RWPE2 (cell line): ENCODE measurements around the gene MGLL.

Experiments
- ATAC-seq: fragments of 200-7000 bp; cut with Tn5 transposase; 3 replicates; pipeline ENCODE4 v1.9.1; 2021; ENCODE audit warnings: low read depth
- DNase-seq: peaks from one replicate; pipeline ENCODE4 v3.0.0-alpha.2; 2020; ENCODE audit warnings: low spot score
- H3K27ac ChIP-seq: fragments of 450-650 bp; 2 replicates; pipeline ENCODE4 v1.5.1; 2017; ENCODE audit warnings: mild to moderate bottlenecking; ENCODE audit not compliant: poor library complexity, severe bottlenecking
- H3K27me3 ChIP-seq: fragments of 250-450 bp; sonication (Bioruptor Pico); 2 replicates; pipeline ENCODE4 v1.5.1; 2021; ENCODE audit warnings: mild to moderate bottlenecking, moderate library complexity; ENCODE audit not compliant: insufficient read depth, poor library complexity, severe bottlenecking
- H3K36me3 ChIP-seq: fragments of 250-450 bp; sonication (Bioruptor Pico); 2 replicates; pipeline ENCODE4 v1.5.1; 2020; ENCODE audit warnings: low read depth, mild to moderate bottlenecking, moderate library complexity
- H3K4me1 ChIP-seq: fragments of 250-450 bp; sonication (Bioruptor Pico); 2 replicates; pipeline ENCODE4 v1.5.1; 2021; ENCODE audit warnings: mild to moderate bottlenecking, moderate library complexity; ENCODE audit not compliant: insufficient read depth, poor library complexity, severe bottlenecking
- H3K4me3 ChIP-seq: fragments of 250-450 bp; sonication (Bioruptor Pico); 2 replicates; pipeline ENCODE4 v1.5.1; 2021; ENCODE audit warnings: mild to moderate bottlenecking, moderate library complexity; ENCODE audit not compliant: severe bottlenecking
- H3K9me3 ChIP-seq: fragments of 250-450 bp; sonication (Bioruptor Pico); 2 replicates; pipeline ENCODE4 v1.5.1; 2021; ENCODE audit warnings: mild to moderate bottlenecking, moderate library complexity; ENCODE audit not compliant: severe bottlenecking
- TF ChIP-seq, protein P1 (sequence below): fragments of 450-650 bp; IDR thresholded peaks from one replicate; pipeline ENCODE4 v1.5.1; 2017; ENCODE audit warnings: mild to moderate bottlenecking, moderate library complexity; ENCODE audit not compliant: poor library complexity, severe bottlenecking

Gene MGLL

DNA sequence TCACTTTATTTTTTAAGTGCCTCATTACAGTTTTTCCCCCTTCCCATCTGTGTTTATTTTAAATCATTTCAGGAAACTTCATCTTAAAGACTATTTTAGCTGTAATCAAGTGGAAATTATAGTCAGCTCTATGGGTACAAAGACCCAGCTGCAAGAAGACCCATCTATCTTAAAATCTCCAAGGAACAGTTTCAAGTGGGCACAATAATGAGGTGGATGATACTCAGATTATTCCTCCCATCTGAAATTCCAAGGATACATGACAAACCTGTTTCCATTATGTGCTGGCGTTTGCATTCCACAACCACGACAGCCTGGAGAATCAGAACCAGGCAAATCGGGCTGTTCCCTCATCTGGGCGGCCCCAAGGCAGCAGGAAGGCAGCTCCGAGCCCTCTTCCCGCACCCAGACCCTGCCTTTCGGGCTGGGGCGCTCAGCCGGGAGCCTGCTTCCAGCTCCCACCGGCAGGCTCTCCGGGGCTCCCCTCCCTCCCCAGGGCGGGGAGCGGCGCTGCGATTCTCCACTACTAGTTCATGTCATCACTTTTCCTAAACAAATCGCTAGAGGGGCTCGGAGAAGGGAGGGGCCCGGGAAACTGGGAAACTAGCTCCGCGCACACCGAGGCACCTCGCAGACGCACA, at the start of gene MGLL:
TSS of gene MGLL (minus strand) at position 475 of the 641 bp plus-strand sequence. CDS start at position 278, 197 bp downstream.
- H3K36me3 ChIP-seq, result peaks cover 15% of the 10 kb centered on the region
- peak within 1 kb of the TSS; percentile 82 for H3K27ac ChIP-seq
- DNase-seq, result no peak
- no peaks in the 10 kb centered on the region for H3K27me3 ChIP-seq
- H3K9me3 ChIP-seq, result no peaks in the 10 kb centered on the region
- H3K4me1 ChIP-seq, result peaks cover 37% of the 10 kb centered on the region
- TF ChIP-seq, protein P1, sequence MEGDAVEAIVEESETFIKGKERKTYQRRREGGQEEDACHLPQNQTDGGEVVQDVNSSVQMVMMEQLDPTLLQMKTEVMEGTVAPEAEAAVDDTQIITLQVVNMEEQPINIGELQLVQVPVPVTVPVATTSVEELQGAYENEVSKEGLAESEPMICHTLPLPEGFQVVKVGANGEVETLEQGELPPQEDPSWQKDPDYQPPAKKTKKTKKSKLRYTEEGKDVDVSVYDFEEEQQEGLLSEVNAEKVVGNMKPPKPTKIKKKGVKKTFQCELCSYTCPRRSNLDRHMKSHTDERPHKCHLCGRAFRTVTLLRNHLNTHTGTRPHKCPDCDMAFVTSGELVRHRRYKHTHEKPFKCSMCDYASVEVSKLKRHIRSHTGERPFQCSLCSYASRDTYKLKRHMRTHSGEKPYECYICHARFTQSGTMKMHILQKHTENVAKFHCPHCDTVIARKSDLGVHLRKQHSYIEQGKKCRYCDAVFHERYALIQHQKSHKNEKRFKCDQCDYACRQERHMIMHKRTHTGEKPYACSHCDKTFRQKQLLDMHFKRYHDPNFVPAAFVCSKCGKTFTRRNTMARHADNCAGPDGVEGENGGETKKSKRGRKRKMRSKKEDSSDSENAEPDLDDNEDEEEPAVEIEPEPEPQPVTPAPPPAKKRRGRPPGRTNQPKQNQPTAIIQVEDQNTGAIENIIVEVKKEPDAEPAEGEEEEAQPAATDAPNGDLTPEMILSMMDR, result no peak
- ATAC-seq, result peak; percentile 44
- peak within 1 kb of the TSS; percentile 82 for H3K4me3 ChIP-seq

DNA sequence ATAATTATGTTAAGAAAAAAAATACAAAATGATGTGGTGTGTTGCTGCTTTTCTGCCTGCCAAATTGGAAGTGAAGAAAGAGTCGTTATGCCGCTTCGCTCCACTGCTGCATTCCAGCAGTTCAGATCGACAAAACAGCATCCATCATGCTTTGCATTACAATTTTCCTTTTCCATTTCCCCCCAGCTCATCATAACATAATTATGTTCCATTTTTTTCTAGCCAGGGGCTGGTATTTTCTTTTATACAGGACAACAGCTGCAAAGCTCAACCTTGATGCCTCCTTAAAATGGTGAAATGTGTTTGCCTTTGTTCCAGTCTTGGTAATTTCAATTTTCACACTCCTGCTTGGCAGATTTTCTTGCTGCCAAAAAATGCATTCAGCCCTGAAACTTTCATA, 47.8 kb upstream of the MGLL start:
- DNase-seq (no peak), ATAC-seq (no peak)
- Histone ChIP-seq H3K4me3 (no peak overlapping the region), H3K36me3 (no peaks in the 10 kb centered on the region), H3K4me1 (no peaks in the 10 kb centered on the region), H3K27me3 (no peaks in the 10 kb centered on the region), H3K9me3 (no peaks in the 10 kb centered on the region), H3K27ac (no peak overlapping the region)
- TF ChIP-seq, protein P1, result no peak

DNA sequence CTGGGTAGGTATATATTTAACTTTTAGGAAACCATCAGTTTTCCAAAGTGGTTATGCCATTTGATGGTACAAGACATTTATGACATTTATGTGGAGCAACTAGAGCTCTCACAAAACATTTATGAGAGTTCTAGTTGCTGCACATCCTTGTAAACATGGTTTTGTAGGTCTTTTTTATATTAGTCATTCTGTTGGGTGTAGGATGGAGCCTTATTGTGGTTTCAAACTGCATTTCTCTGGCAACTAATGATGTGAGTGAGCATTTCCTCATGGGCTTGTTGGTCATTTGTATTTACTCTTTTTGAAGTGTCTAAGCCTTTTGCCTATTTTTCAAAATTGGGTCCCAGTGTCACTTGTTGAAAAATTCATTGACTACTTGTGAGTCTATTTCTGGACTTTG, 45.7 kb upstream of the MGLL start:
- Histone ChIP-seq H3K4me1 (no peaks in the 10 kb centered on the region), H3K9me3 (no peaks in the 10 kb centered on the region), H3K4me3 (no peak overlapping the region), H3K36me3 (no peaks in the 10 kb centered on the region), H3K27me3 (no peaks in the 10 kb centered on the region), H3K27ac (no peak overlapping the region)
- ATAC-seq (no peak), DNase-seq (no peak)
- TF ChIP-seq, protein P1, result no peak

DNA sequence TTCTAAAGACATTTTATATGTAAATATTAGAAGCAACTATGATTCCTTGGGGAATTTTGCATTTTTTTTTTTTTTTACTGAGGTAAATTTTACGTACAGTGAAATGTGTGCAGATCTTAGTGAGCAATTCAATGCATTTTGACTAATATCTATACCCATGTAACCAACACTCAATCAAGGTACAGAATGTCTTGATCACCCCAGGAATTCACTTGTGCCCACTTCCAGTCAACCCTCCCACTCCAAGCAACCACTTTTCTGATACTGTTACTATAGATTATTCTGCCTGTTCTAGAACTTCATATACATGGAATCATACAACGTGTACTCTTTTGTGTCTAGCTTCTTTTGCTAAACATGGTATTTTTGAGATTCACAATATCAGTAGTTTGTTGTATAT, 45.1 kb upstream of the MGLL start:
- ATAC-seq, result no peak
- Histone ChIP-seq H3K36me3 (no peaks in the 10 kb centered on the region), H3K27me3 (no peaks in the 10 kb centered on the region), H3K4me1 (no peaks in the 10 kb centered on the region), H3K27ac (no peak overlapping the region), H3K9me3 (no peaks in the 10 kb centered on the region), H3K4me3 (no peak overlapping the region)
- TF ChIP-seq, protein P1, result no peak
- DNase-seq, result no peak

DNA sequence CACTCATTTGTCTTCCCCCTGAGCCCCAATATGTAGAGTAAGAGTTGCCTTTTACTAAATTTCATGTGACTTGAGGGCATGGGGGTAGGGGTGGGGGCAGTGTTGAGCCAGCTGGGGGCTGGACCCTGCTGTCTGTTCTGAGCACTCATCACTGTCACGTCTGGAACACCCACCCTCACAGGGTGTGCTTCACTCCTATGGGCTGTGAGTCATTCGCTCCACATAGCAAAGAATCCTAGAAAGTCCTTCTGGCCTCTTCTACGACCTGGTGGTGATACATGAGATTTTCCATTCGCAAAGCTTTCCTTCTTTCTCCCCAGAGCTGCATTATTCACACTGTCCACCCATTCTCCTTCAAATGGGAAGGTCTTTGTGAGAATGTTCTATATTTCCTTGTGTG, 43.6 kb upstream of the MGLL start:
- no peak for DNase-seq
- peak; percentile 80 for ATAC-seq
- no peaks in the 10 kb centered on the region for H3K27me3 ChIP-seq

More for the DNA sequence above, 43.6 kb upstream of the MGLL start:
- TF ChIP-seq, protein P1, result no peak
- H3K9me3 ChIP-seq, result no peaks in the 10 kb centered on the region
- H3K36me3 ChIP-seq, result no peaks in the 10 kb centered on the region
- no peak overlapping the region for H3K27ac ChIP-seq
- H3K4me3 ChIP-seq, result no peak overlapping the region
- H3K4me1 ChIP-seq, result no peaks in the 10 kb centered on the region
